CD14-positive monocyte (primary cell): ENCODE measurements around the gene TDRD6. TPM values are rescaled to one million over a fixed set of nuclear protein-coding genes. Genes with fewer than 3 reads are reported as not detected.

Source experiments
- DNase-seq, 3 donors: peaks; one replicate each; pipeline ENCODE4 v3.0.0-alpha.2; 2011 to 2022
- H2AFZ ChIP-seq: 2 replicates; pipeline ENCODE4 v1.6.0; 2012; ENCODE audit warnings: mild to moderate bottlenecking, low read depth, low read length, inconsistent platforms; ENCODE audit not compliant: insufficient read depth, poor library complexity, severe bottlenecking
- H3K27ac ChIP-seq, 2 donors: 1 replicate in 1 of 2; 2 replicates in 1 of 2; pipeline ENCODE4 v1.5.1; 2012 to 2013; ENCODE audit warnings: low read length in 2 of 2, control low read depth in 1 of 2, inconsistent platforms in 1 of 2, low read depth in 1 of 2, mild to moderate bottlenecking in 1 of 2
- H3K27me3 ChIP-seq, 2 donors: one replicate each; pipeline versions ENCODE4 v1.6.0 to v1.6.1; 2011 to 2013; ENCODE audit warnings: low read length in 2 of 2; ENCODE audit not compliant: control insufficient read depth in 2 of 2, insufficient read depth in 2 of 2
- H3K36me3 ChIP-seq, 2 donors: replicated peaks in 1 of 2; 1 replicate in 1 of 2; 2 replicates in 1 of 2; pipeline versions ENCODE4 v1.5.1 to v1.6.1; 2012 to 2013; ENCODE audit warnings: low read length in 2 of 2, control low read depth in 1 of 2, inconsistent platforms in 1 of 2, mild to moderate bottlenecking in 1 of 2; ENCODE audit not compliant: insufficient read depth in 2 of 2, control insufficient read depth in 1 of 2
- H3K4me1 ChIP-seq, 2 donors: 1 replicate in 1 of 2; 2 replicates in 1 of 2; pipeline versions ENCODE4 v1.5.1 to v1.6.1; 2012 to 2013; ENCODE audit warnings: low read length in 2 of 2, control low read depth in 1 of 2, inconsistent platforms in 1 of 2, mild to moderate bottlenecking in 1 of 2, moderate library complexity in 1 of 2; ENCODE audit not compliant: insufficient read depth in 2 of 2, control insufficient read depth in 1 of 2
- H3K4me2 ChIP-seq: replicated peaks from 2 replicates; pipeline ENCODE3; 2012; ENCODE audit warnings: low read length, moderate library complexity, mild to moderate bottlenecking; ENCODE audit not compliant: poor library complexity, severe bottlenecking; ENCODE audit errors: extremely low read depth
- H3K4me3 ChIP-seq, 3 experiments: fragments of 200-600 bp in 1 of 3; sonication (generic) in 1 of 3; replicated peaks in 1 of 3; 1 replicate in 2 of 3; 2 replicates in 1 of 3; pipeline ENCODE4 v1.5.1; 2011 to 2013; ENCODE audit warnings: low read length in 3 of 3, mild to moderate bottlenecking in 3 of 3, control low read depth in 2 of 3, low read depth in 2 of 3, inconsistent platforms in 1 of 3, moderate library complexity in 1 of 3
- H3K79me2 ChIP-seq: 2 replicates; pipeline ENCODE4 v1.6.0; 2012; ENCODE audit warnings: mild to moderate bottlenecking, control low read depth, inconsistent platforms, low read length, moderate library complexity; ENCODE audit not compliant: insufficient read depth
- H3K9ac ChIP-seq: 2 replicates; pipeline ENCODE4 v1.6.0; 2017; ENCODE audit warnings: low read length, mild to moderate bottlenecking; ENCODE audit not compliant: insufficient read depth, poor library complexity, severe bottlenecking
- H3K9me3 ChIP-seq, 2 donors: replicated peaks in 1 of 2; 1 replicate in 1 of 2; 2 replicates in 1 of 2; pipeline versions ENCODE4 v1.5.1 to v1.6.1; 2012 to 2013; ENCODE audit warnings: low read length in 2 of 2, control low read depth in 1 of 2; ENCODE audit not compliant: control insufficient read depth in 1 of 2, insufficient read depth in 1 of 2
- H4K20me1 ChIP-seq: 2 replicates; pipeline ENCODE4 v1.6.0; 2012; ENCODE audit warnings: mild to moderate bottlenecking, low read length, control low read depth, moderate library complexity; ENCODE audit not compliant: insufficient read depth
- H3K27ac Mint-ChIP-seq, 7 donors: one replicate each; pipeline ENCODE4 v1.8.0; 2020; ENCODE audit warnings: mild to moderate bottlenecking in 7 of 7, mixed read lengths in 7 of 7, moderate library complexity in 6 of 7, inconsistent platforms in 2 of 7
- H3K27me3 Mint-ChIP-seq, 3 donors: one replicate each; pipeline ENCODE4 v1.8.0; 2021 to 2022; ENCODE audit warnings: low read depth in 3 of 3, mild to moderate bottlenecking in 3 of 3, mixed read lengths in 3 of 3, moderate library complexity in 3 of 3, inconsistent platforms in 1 of 3
- H3K36me3 Mint-ChIP-seq, 2 donors: one replicate each; pipeline ENCODE4 v1.8.0; 2020; ENCODE audit warnings: mixed read lengths in 2 of 2, inconsistent platforms in 1 of 2, mild to moderate bottlenecking in 1 of 2
- H3K4me1 Mint-ChIP-seq: one replicate; pipeline ENCODE4 v1.8.0; 2020; ENCODE audit warnings: mild to moderate bottlenecking, mixed read lengths
- H3K4me3 Mint-ChIP-seq, 2 donors: one replicate each; pipeline ENCODE4 v1.8.0; 2020; ENCODE audit warnings: mild to moderate bottlenecking in 2 of 2, mixed read lengths in 2 of 2, moderate library complexity in 1 of 2
- H3K9me3 Mint-ChIP-seq, 7 donors: one replicate each; pipeline ENCODE4 v1.8.0; 2020 to 2022; ENCODE audit warnings: mixed read lengths in 7 of 7, mild to moderate bottlenecking in 6 of 7, moderate library complexity in 6 of 7, inconsistent platforms in 2 of 7
- WGBS: methylation state at CpG from one replicate; pipeline ENCODE4 v1.1.5; 2013; ENCODE audit warnings: missing lambda C conversion rate; ENCODE audit not compliant: insufficient coverage; 5-methylcytosine and 5-hydroxymethylcytosine counted together
- intact Hi-C, 2 donors: fragments of 100-400 bp; cut with micrococcal nuclease; formaldehyde crosslinking; loops; one replicate each; pipeline versions ENCODE4 v1.15.0 to v1.15.1; 2023
- polyA plus RNA-seq, 3 donors: library from polyadenylated mRNA; depleted of rRNA in 1 of 3; unstranded in 2 of 3; stranded (reverse) in 1 of 3; fragments of 300-500 nt in 2 of 3; fragments of >200 nt in 1 of 3; fragmentation: Illumina TruSeq in 2 of 3; gene quantifications; 1 replicate in 2 of 3; 2 replicates in 1 of 3; pipeline ENCODE4 v1.2.3, GENCODE V29; 2012 to 2021
- TF ChIP-seq, protein P1 (sequence below): fragments of 200-600 bp; IDR thresholded peaks from one replicate; pipeline ENCODE4 v1.8.0; 2022; ENCODE audit warnings: antibody characterized with exemption, mild to moderate bottlenecking

TDRD6 gene
- polyA plus RNA-seq, 3 donors = 0.29 to 0.94 TPM; not detected in 1

DNA sequence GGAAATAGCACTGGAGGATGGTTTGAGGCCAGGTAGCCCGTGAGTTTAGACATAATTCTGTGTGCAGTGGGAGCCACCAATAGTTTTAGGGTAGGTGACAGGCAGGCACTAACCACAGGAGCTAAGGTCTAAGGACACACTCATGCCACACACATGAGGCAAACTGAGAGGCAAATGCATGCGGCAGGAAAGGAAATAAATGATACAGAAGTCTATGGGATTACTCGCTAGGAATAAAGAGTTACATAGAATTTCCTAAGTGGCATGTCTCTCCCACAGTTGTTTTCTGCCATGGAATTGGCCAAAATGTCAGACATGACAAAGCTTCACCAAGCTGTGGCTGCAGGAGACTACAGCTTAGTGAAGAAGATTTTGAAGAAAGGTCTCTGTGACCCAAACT is 64.0 kb downstream of the TDRD6 start:
- H3K27me3 ChIP-seq = no peaks in the 10 kb centered on the region
- no peak overlapping the region for H3K4me3 Mint-ChIP-seq
- WGBS = 100% methylated on average over 3 of the region's 3 CpGs
- TF ChIP-seq, protein P1, sequence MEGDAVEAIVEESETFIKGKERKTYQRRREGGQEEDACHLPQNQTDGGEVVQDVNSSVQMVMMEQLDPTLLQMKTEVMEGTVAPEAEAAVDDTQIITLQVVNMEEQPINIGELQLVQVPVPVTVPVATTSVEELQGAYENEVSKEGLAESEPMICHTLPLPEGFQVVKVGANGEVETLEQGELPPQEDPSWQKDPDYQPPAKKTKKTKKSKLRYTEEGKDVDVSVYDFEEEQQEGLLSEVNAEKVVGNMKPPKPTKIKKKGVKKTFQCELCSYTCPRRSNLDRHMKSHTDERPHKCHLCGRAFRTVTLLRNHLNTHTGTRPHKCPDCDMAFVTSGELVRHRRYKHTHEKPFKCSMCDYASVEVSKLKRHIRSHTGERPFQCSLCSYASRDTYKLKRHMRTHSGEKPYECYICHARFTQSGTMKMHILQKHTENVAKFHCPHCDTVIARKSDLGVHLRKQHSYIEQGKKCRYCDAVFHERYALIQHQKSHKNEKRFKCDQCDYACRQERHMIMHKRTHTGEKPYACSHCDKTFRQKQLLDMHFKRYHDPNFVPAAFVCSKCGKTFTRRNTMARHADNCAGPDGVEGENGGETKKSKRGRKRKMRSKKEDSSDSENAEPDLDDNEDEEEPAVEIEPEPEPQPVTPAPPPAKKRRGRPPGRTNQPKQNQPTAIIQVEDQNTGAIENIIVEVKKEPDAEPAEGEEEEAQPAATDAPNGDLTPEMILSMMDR = no peak
- intact Hi-C loops = no loop called here
- H3K4me1 Mint-ChIP-seq = peaks cover 15% of the 10 kb centered on the region
- H3K9me3 ChIP-seq = no peaks in the 10 kb centered on the region
- no peak overlapping the region for H2AFZ ChIP-seq
- H3K27ac Mint-ChIP-seq = no peak overlapping the region
- peaks cover 0 to 6% (median 0%) of the 10 kb centered on the region in 7 donors for H3K9me3 Mint-ChIP-seq
- no peak overlapping the region for H3K4me2 ChIP-seq
- no peak for DNase-seq
- no peak overlapping the region for H3K4me3 ChIP-seq
- no peaks in the 10 kb centered on the region for H3K36me3 ChIP-seq
- H3K4me1 ChIP-seq = peaks cover 6 to 12% of the 10 kb centered on the region in 2 donors
- H3K27ac ChIP-seq = no peak overlapping the region
- peaks cover 0 to 1% (median 0%) of the 10 kb centered on the region in 3 donors for H3K27me3 Mint-ChIP-seq
- H3K79me2 ChIP-seq = no peaks in the 10 kb centered on the region
- H3K36me3 Mint-ChIP-seq = no peaks in the 10 kb centered on the region
- H4K20me1 ChIP-seq = no peaks in the 10 kb centered on the region
- H3K9ac ChIP-seq = no peak overlapping the region

Other genes with a start within 250 kb of the TDRD6 start
- not detected for gene RCAN2, start 196.4 kb upstream of the TDRD6 start, polyA plus RNA-seq
- not detected for gene CYP39A1, start 35.1 kb upstream of the TDRD6 start, polyA plus RNA-seq
- gene SLC25A27, start 34.9 kb upstream of the TDRD6 start, polyA plus RNA-seq = 1 to 10 TPM in 1 of 3 donors, under 1 TPM in 1, not detected in 1; 0.34 to 1.7 TPM
- gene PLA2G7, start 47.5 kb downstream of the TDRD6 start, polyA plus RNA-seq = 10 to 100 TPM; 10.2 to 53.5 (median 24.4) TPM
- not detected for gene ANKRD66, start 59.0 kb downstream of the TDRD6 start, polyA plus RNA-seq
- under 1 TPM; 0.05 to 0.10 (median 0.07) TPM for gene MEP1A, start 105.5 kb downstream of the TDRD6 start, polyA plus RNA-seq
- gene ADGRF5, start 234.1 kb downstream of the TDRD6 start, polyA plus RNA-seq = not detected